Neural cell (in vitro differentiated cells): Measurements from ENCODE around the gene RETN. TPM values are rescaled to one million over a fixed set of nuclear protein-coding genes. Genes with fewer than 3 reads are reported as not detected.

Experiments
- H2AFZ ChIP-seq: fragments of 200-600, 300-800 bp; sonication (generic), shearing (Covaris generic); 2 replicates; pipeline ENCODE4 v1.6.0; 2014; ENCODE audit warnings: low read depth, mild to moderate bottlenecking, antibody characterized with exemption, low read length, moderate library complexity
- H3F3A ChIP-seq: fragments of 200-600 bp; shearing (Covaris generic); 2 replicates; pipeline ENCODE4 v1.6.1; 2016; ENCODE audit warnings: mild to moderate bottlenecking, moderate library complexity, mixed read lengths, antibody characterized with exemption, low read length; ENCODE audit not compliant: insufficient read depth, poor library complexity, severe bottlenecking
- H3K27ac ChIP-seq: fragments of 200-600, 300-800 bp; sonication (generic), shearing (Covaris generic); 2 replicates; pipeline ENCODE4 v1.5.1; 2014; ENCODE audit warnings: mild to moderate bottlenecking, low read length, moderate library complexity
- H3K27me3 ChIP-seq: fragments of 300-800, 200-600 bp; sonication (generic), shearing (Covaris generic); 2 replicates; pipeline ENCODE4 v1.6.0; 2014; ENCODE audit warnings: mild to moderate bottlenecking, low read depth, low read length, moderate library complexity; ENCODE audit not compliant: insufficient read depth
- H3K36me3 ChIP-seq: fragments of 300-800, 200-600 bp; sonication (generic), shearing (Covaris generic); 2 replicates; pipeline ENCODE4 v1.5.1; 2014; ENCODE audit warnings: mild to moderate bottlenecking, antibody characterized with exemption, low read length, moderate library complexity; ENCODE audit not compliant: insufficient read depth
- H3K4me2 ChIP-seq: fragments of 300-800, 200-600 bp; sonication (generic), shearing (Covaris generic); 2 replicates; pipeline ENCODE4 v1.6.0; 2014; ENCODE audit warnings: mild to moderate bottlenecking, low read length
- H3K4me3 ChIP-seq: fragments of 300-800, 200-600 bp; sonication (generic), shearing (Covaris generic); 2 replicates; pipeline ENCODE4 v1.5.1; 2014; ENCODE audit warnings: mild to moderate bottlenecking, low read length, moderate library complexity
- H3K79me2 ChIP-seq: fragments of 200-600 bp; shearing (Covaris generic); replicated peaks from 2 replicates; pipeline ENCODE4 v1.6.0; 2014; ENCODE audit warnings: mild to moderate bottlenecking, low read length, moderate library complexity; ENCODE audit not compliant: insufficient read depth
- H3K9ac ChIP-seq: fragments of 300-800, 200-600 bp; sonication (generic), shearing (Covaris generic); 2 replicates; pipeline ENCODE4 v1.6.1; 2016; ENCODE audit warnings: mild to moderate bottlenecking, low read length, mixed read lengths
- H3K9me2 ChIP-seq: fragments of 200-600 bp; shearing (Covaris generic); 2 replicates; pipeline ENCODE4 v1.6.1; 2016; ENCODE audit warnings: mild to moderate bottlenecking, low read length, mixed read lengths; ENCODE audit not compliant: insufficient read depth
- H3K9me3 ChIP-seq: fragments of 200-600, 300-800 bp; sonication (generic), shearing (Covaris generic); 2 replicates; pipeline ENCODE4 v1.6.1; 2016; ENCODE audit warnings: mild to moderate bottlenecking, mixed run types, low read length, moderate library complexity, mixed read lengths
- H4K20me1 ChIP-seq: fragments of 200-600 bp; shearing (Covaris generic); 2 replicates; pipeline ENCODE4 v1.6.1; 2016; ENCODE audit warnings: mild to moderate bottlenecking, mixed run types; ENCODE audit not compliant: insufficient read depth
- EP300 ChIP-seq: fragments of 450-650 bp; conservative IDR thresholded peaks from 2 replicates; pipeline ENCODE4 v1.6.1; 2014; ENCODE audit warnings: antibody characterized with exemption, mild to moderate bottlenecking, moderate library complexity; ENCODE audit not compliant: poor library complexity, severe bottlenecking
- EZH2 ChIP-seq: fragments of 200-600, 300-800 bp; shearing (Covaris generic), sonication (generic); IDR thresholded peaks from 2 replicates; pipeline ENCODE4 v1.6.1; 2014; ENCODE audit warnings: antibody characterized with exemption, low read length, borderline replicate concordance, mild to moderate bottlenecking; ENCODE audit not compliant: insufficient read depth, poor library complexity, severe bottlenecking
- MXI1 ChIP-seq: fragments of 450-650 bp; conservative IDR thresholded peaks from 2 replicates; pipeline ENCODE4 v1.6.1; 2014; ENCODE audit warnings: antibody characterized with exemption, mild to moderate bottlenecking; ENCODE audit not compliant: poor library complexity, severe bottlenecking
- POLR2AphosphoS5 ChIP-seq: IDR thresholded peaks from 2 replicates; pipeline ENCODE4 v1.6.1; 2012
- RAD21 ChIP-seq: fragments of 450-650 bp; conservative IDR thresholded peaks from 2 replicates; pipeline ENCODE4 v1.6.1; 2014; ENCODE audit warnings: antibody characterized with exemption, mild to moderate bottlenecking, moderate library complexity
- REST ChIP-seq: IDR thresholded peaks from 2 replicates; pipeline ENCODE4 v1.6.1; 2012; ENCODE audit warnings: borderline replicate concordance
- SMC3 ChIP-seq: fragments of 450-650 bp; conservative IDR thresholded peaks from 2 replicates; pipeline ENCODE4 v1.6.1; 2014; ENCODE audit warnings: antibody characterized with exemption, mild to moderate bottlenecking, moderate library complexity; ENCODE audit not compliant: poor library complexity
- TAF1 ChIP-seq: IDR thresholded peaks from 2 replicates; pipeline ENCODE4 v1.6.1; 2012; ENCODE audit warnings: low read depth
- polyA plus RNA-seq: library from polyadenylated mRNA; depleted of rRNA; stranded (reverse); fragments of >200 nt; gene quantifications from 2 replicates; pipeline ENCODE4 v1.2.3, GENCODE V29; 2014
- TF ChIP-seq, protein P1 (sequence below): fragments of 450-650 bp; IDR thresholded peaks from 2 replicates; pipeline ENCODE4 v1.5.1; 2014; ENCODE audit warnings: antibody characterized with exemption, mild to moderate bottlenecking, moderate library complexity; ENCODE audit not compliant: poor library complexity, severe bottlenecking

Gene RETN
- polyA plus RNA-seq, 1 donor from 2014 or later: not detected

DNA sequence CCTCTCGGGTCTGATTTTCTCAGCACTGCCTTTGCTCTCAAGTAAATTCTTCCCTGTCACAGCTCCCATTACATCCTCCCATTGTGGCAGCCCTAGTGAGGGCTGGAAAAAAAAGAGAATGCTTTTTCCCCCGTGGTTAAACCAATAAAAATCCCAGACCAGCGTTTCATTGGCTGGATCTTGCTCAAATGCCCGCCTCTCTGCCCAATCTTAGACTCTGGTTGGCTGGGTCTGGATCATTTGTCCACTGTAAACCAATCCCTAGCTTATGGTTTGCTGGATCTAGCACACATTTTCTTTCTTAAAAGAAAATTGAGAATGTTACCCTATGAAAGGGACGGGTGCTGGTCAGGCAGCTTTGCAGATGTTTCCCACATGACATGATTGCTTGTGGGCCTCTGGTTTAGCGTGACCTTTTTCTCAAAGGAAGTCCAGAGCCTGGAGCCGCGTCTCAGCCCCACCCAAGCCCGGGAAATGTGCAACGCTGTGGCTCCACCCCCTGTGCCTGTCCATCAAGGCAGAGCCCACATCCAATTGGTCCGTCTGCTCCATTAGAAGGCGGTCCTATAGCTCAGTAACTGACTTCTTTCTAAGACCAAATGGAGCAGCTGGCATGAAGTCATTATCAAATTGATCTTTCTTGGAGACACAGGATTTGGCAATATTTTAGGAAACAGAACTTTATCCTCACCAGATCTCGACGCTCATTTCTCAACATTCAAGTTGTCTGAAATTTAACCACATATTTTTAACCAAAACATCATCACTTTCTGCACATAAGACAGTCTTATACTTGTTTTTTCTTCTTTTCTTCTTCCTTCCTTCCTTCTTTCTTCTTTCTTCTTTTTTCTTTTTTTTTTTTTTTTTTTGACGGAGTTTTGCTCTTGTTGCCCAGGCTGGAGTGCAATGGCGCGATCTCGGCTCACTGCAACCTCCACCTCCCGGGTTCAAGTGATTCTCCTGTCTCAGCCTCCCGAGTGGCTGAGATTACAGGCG, 5.5 kb downstream of the RETN start:
- TF ChIP-seq, protein P1, sequence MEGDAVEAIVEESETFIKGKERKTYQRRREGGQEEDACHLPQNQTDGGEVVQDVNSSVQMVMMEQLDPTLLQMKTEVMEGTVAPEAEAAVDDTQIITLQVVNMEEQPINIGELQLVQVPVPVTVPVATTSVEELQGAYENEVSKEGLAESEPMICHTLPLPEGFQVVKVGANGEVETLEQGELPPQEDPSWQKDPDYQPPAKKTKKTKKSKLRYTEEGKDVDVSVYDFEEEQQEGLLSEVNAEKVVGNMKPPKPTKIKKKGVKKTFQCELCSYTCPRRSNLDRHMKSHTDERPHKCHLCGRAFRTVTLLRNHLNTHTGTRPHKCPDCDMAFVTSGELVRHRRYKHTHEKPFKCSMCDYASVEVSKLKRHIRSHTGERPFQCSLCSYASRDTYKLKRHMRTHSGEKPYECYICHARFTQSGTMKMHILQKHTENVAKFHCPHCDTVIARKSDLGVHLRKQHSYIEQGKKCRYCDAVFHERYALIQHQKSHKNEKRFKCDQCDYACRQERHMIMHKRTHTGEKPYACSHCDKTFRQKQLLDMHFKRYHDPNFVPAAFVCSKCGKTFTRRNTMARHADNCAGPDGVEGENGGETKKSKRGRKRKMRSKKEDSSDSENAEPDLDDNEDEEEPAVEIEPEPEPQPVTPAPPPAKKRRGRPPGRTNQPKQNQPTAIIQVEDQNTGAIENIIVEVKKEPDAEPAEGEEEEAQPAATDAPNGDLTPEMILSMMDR: no peak
- TF ChIP-seq REST (no peak), SMC3 (no peak)
- Histone ChIP-seq H3K9me2 (no peaks in the 10 kb centered on the region), H3F3A (no peaks in the 10 kb centered on the region), H4K20me1 (no peaks in the 10 kb centered on the region), H2AFZ (no peak overlapping the region), H3K4me3 (no peak overlapping the region), H3K36me3 (no peaks in the 10 kb centered on the region), H3K9me3 (no peaks in the 10 kb centered on the region), H3K9ac (no peak overlapping the region), H3K27me3 (peaks cover 13% of the 10 kb centered on the region), H3K27ac (no peak overlapping the region), H3K79me2 (no peaks in the 10 kb centered on the region), H3K4me2 (no peak overlapping the region)

- H4K20me1 ChIP-seq: no peaks in the 10 kb centered on the region
- TF ChIP-seq EZH2 (no peak), REST (no peak), RAD21 (no peak), MXI1 (no peak), TAF1 (no peak), EP300 (no peak), POLR2AphosphoS5 (no peak)
- H2AFZ ChIP-seq: no peak overlapping the region
- no peaks in the 10 kb centered on the region for H3K9me2 ChIP-seq
- H3F3A ChIP-seq: no peaks in the 10 kb centered on the region
- peaks cover 6% of the 10 kb centered on the region for H3K79me2 ChIP-seq
- H3K27me3 ChIP-seq: no peaks in the 10 kb centered on the region
- no peak overlapping the region for H3K27ac ChIP-seq
- H3K4me3 ChIP-seq: no peak overlapping the region
- H3K4me2 ChIP-seq: no peak overlapping the region
- no peak overlapping the region for H3K9ac ChIP-seq
- H3K36me3 ChIP-seq: no peaks in the 10 kb centered on the region
- no peaks in the 10 kb centered on the region for H3K9me3 ChIP-seq
Measured at GRCh38 chr19:7676376-7676775, 7.5 kb downstream of the RETN start.
